Dermis blood vessel endothelial cell (primary cell): ENCODE measurements around the gene GABRB1. TPM values are rescaled to one million over a fixed set of nuclear protein-coding genes. Genes with fewer than 3 reads are reported as not detected.

Source experiments
- DNase-seq: peaks from one replicate; pipeline ENCODE4 v3.0.0; 2010
- total RNA-seq: library from RNA; depleted of rRNA; stranded (reverse); fragments of >200 nt; gene quantifications from 2 replicates; pipeline ENCODE4 v1.2.3, GENCODE V29; 2014

GABRB1 gene
- total RNA-seq, 1 donor from 2014 or later = not detected

- no peak for DNase-seq
Measured at GRCh38 chr4:47050761-47051725, 19.7 kb downstream of the GABRB1 start.

GRCh38 chr4:47053485-47053884, 22.1 kb downstream of the GABRB1 start:
- DNase-seq = no peak

GRCh38 chr4:47054130-47054529, 22.8 kb downstream of the GABRB1 start:
- no peak for DNase-seq

- no peak for DNase-seq
Measured at GRCh38 chr4:47057991-47058390, 26.6 kb downstream of the GABRB1 start.

GRCh38 chr4:47060561-47060960, 29.2 kb downstream of the GABRB1 start:
- DNase-seq = no peak

GRCh38 chr4:47061435-47061834, 30.1 kb downstream of the GABRB1 start:
- DNase-seq = no peak

GRCh38 chr4:47065051-47065481, 33.7 kb downstream of the GABRB1 start:
- no peak for DNase-seq

- no peak for DNase-seq
Measured at GRCh38 chr4:47068986-47069385, 37.6 kb downstream of the GABRB1 start.

GRCh38 chr4:47071901-47072341, 40.6 kb downstream of the GABRB1 start:
- peak; percentile 57 for DNase-seq

- no peak for DNase-seq
Measured at GRCh38 chr4:47073647-47074046, 42.3 kb downstream of the GABRB1 start.

GRCh38 chr4:47074816-47075215, 43.4 kb downstream of the GABRB1 start:
- DNase-seq = no peak

GRCh38 chr4:47075262-47075661, 43.9 kb downstream of the GABRB1 start:
- peak; percentile 57 for DNase-seq

- peak; percentile 37 for DNase-seq
Measured at GRCh38 chr4:47075919-47076318, 44.6 kb downstream of the GABRB1 start.

GRCh38 chr4:47084111-47084510, 52.7 kb downstream of the GABRB1 start:
- DNase-seq = no peak

GRCh38 chr4:47084795-47085194, 53.4 kb downstream of the GABRB1 start:
- DNase-seq = no peak

GRCh38 chr4:47088298-47088697, 56.9 kb downstream of the GABRB1 start:
- no peak for DNase-seq

GRCh38 chr4:47095884-47096283, 64.5 kb downstream of the GABRB1 start:
- DNase-seq = no peak

GRCh38 chr4:47101453-47101852, 70.1 kb downstream of the GABRB1 start:
- no peak for DNase-seq

GRCh38 chr4:47104986-47105385, 73.6 kb downstream of the GABRB1 start:
- DNase-seq = no peak

- DNase-seq = no peak
Measured at GRCh38 chr4:47106561-47106960, 75.2 kb downstream of the GABRB1 start.

GRCh38 chr4:47109379-47109778, 78.0 kb downstream of the GABRB1 start:
- no peak for DNase-seq

- no peak for DNase-seq
Measured at GRCh38 chr4:47110546-47111132, 79.3 kb downstream of the GABRB1 start.

GRCh38 chr4:47118192-47118929, 87.0 kb downstream of the GABRB1 start:
- DNase-seq = no peak
